D721Med (cell line): ENCODE measurements around the gene RSAD1.

ENCODE experiments used
- DNase-seq: peaks from one replicate; pipeline ENCODE4 v3.0.0; 2011; ENCODE audit warnings: low spot score; ENCODE audit not compliant: insufficient read length
- FAIRE-seq: peaks from 2 replicates; lab custom pipeline; 2011; peaks lifted over from hg19 to GRCh38; lab: Jason Lieb, UNC
- CTCF ChIP-seq: IDR thresholded peaks from 2 replicates; pipeline ENCODE4 v1.5.1; 2012; ENCODE audit warnings: mild to moderate bottlenecking, control low read depth; ENCODE audit not compliant: insufficient read depth; ENCODE audit errors: missing control alignments

RSAD1 gene

GRCh38 chr17:50440172-50440837, 38.4 kb upstream of the RSAD1 start:
- FAIRE-seq = no peak

GRCh38 chr17:50440838-50441829, 37.5 kb upstream of the RSAD1 start:
- no peak for TF ChIP-seq CTCF
- DNase-seq (no peak), FAIRE-seq (no peak)

More at GRCh38 chr17:50440172-50440837, 38.4 kb upstream of the RSAD1 start:
- TF ChIP-seq CTCF = no peak
- DNase-seq = no peak

- FAIRE-seq = no peak
- DNase-seq = no peak
- TF ChIP-seq CTCF = no peak
These were observed 35.1 kb upstream of the RSAD1 start for GRCh38 chr17:50443505-50443974.

- no peak for DNase-seq
- no peak for TF ChIP-seq CTCF
- no peak for FAIRE-seq
These were observed 33.6 kb upstream of the RSAD1 start for GRCh38 chr17:50444841-50445715.

- no peak for TF ChIP-seq CTCF
- DNase-seq (no peak), FAIRE-seq (no peak)
These were observed 32.8 kb upstream of the RSAD1 start for GRCh38 chr17:50445730-50446325.

- no peak for TF ChIP-seq CTCF
- DNase-seq (no peak), FAIRE-seq (no peak)
These were observed 30.6 kb upstream of the RSAD1 start for GRCh38 chr17:50447870-50448595.
